DND-41 (cell line): Measurements from ENCODE around the gene FBLN1.
A peak's percentile ranks its signal among the peaks of the same experiment; 100 is the strongest.
"Not testable (repeated sequence)": the region's sequence is repeated elsewhere in the genome, so short reads cannot be mapped to it uniquely, and the experiment has no call there.

Experiments used
- ATAC-seq: fragments of 200-7000 bp; cut with Tn5 transposase; 3 replicates; pipeline ENCODE4 v1.9.1; 2021; ENCODE audit warnings: low read depth; ENCODE audit not compliant: insufficient read depth
- DNase-seq: peaks from one replicate; pipeline ENCODE4 v3.0.0-alpha.2; 2020
- H2AFZ ChIP-seq: 2 replicates; pipeline ENCODE4 v1.6.0; 2012; ENCODE audit warnings: low read depth, low read length
- H3K27ac ChIP-seq: 2 replicates; pipeline ENCODE4 v1.5.1; 2012; ENCODE audit warnings: low read length, inconsistent platforms
- H3K27me3 ChIP-seq: fragments of 200-600 bp; sonication (generic); 2 replicates; pipeline ENCODE4 v1.6.0; 2012; ENCODE audit warnings: low read length, mild to moderate bottlenecking, inconsistent platforms; ENCODE audit not compliant: insufficient read depth, poor library complexity
- H3K36me3 ChIP-seq: 2 replicates; pipeline ENCODE4 v1.5.1; 2012; ENCODE audit warnings: low read length, inconsistent platforms; ENCODE audit not compliant: insufficient read depth
- H3K4me1 ChIP-seq: 2 replicates; pipeline ENCODE4 v1.5.1; 2012; ENCODE audit warnings: mild to moderate bottlenecking, low read length; ENCODE audit not compliant: insufficient read depth
- H3K4me2 ChIP-seq: 2 replicates; pipeline ENCODE4 v1.6.0; 2012; ENCODE audit warnings: mild to moderate bottlenecking, moderate library complexity, low read length, inconsistent platforms; ENCODE audit not compliant: insufficient read depth
- H3K4me3 ChIP-seq, 2 experiments: fragments of 200-600 bp in 1 of 2; shearing (Covaris generic) in 1 of 2; 2 replicates each; pipeline ENCODE4 v1.5.1; 2012 to 2016; ENCODE audit warnings: inconsistent platforms in 2 of 2, low read length in 2 of 2, mild to moderate bottlenecking in 2 of 2, low read depth in 1 of 2, moderate library complexity in 1 of 2
- H3K79me2 ChIP-seq: 2 replicates; pipeline ENCODE4 v1.6.0; 2012; ENCODE audit warnings: low read length, inconsistent platforms; ENCODE audit not compliant: insufficient read depth
- H3K9ac ChIP-seq: 2 replicates; pipeline ENCODE4 v1.6.0; 2012; ENCODE audit warnings: low read depth, mild to moderate bottlenecking, inconsistent platforms, low read length, moderate library complexity
- H3K9me3 ChIP-seq: 2 replicates; pipeline ENCODE4 v1.5.1; 2012; ENCODE audit warnings: low read length, moderate library complexity, mild to moderate bottlenecking, inconsistent platforms; ENCODE audit not compliant: insufficient read depth, severe bottlenecking
- H4K20me1 ChIP-seq: 2 replicates; pipeline ENCODE4 v1.6.0; 2012; ENCODE audit warnings: low read length; ENCODE audit not compliant: insufficient read depth
- EZH2 ChIP-seq: IDR thresholded peaks from 3 replicates; pipeline ENCODE4 v1.6.1; 2012; ENCODE audit warnings: borderline replicate concordance, low read depth, mild to moderate bottlenecking, moderate library complexity, low read length, inconsistent platforms; ENCODE audit not compliant: severe bottlenecking
- TF ChIP-seq, protein P1 (sequence below): IDR thresholded peaks from 2 replicates; pipeline ENCODE4 v1.5.1; 2012; ENCODE audit warnings: borderline replicate concordance, low read length, moderate library complexity, mild to moderate bottlenecking; ENCODE audit not compliant: poor library complexity, severe bottlenecking; ENCODE audit errors: extremely low read depth

Gene FBLN1

GRCh38 chr22:45602004-45602733 is 99.5 kb downstream of the FBLN1 start:
- no peak for ATAC-seq
- Histone ChIP-seq H3K27ac (no peak overlapping the region), H3K9ac (no peak overlapping the region), H3K9me3 (no peaks in the 10 kb centered on the region), H3K4me1 (peaks cover 8% of the 10 kb centered on the region), H3K27me3 (peaks cover 7% of the 10 kb centered on the region), H3K4me2 (no peak overlapping the region), H3K36me3 (no peaks in the 10 kb centered on the region), H4K20me1 (0 out of 2 replicates have a peak, but pooled peaks cover 3% of the 10 kb centered on the region), H3K4me3 (no peak overlapping the region), H3K79me2 (no peaks in the 10 kb centered on the region), H2AFZ (no peak overlapping the region)
- TF ChIP-seq, protein P1, sequence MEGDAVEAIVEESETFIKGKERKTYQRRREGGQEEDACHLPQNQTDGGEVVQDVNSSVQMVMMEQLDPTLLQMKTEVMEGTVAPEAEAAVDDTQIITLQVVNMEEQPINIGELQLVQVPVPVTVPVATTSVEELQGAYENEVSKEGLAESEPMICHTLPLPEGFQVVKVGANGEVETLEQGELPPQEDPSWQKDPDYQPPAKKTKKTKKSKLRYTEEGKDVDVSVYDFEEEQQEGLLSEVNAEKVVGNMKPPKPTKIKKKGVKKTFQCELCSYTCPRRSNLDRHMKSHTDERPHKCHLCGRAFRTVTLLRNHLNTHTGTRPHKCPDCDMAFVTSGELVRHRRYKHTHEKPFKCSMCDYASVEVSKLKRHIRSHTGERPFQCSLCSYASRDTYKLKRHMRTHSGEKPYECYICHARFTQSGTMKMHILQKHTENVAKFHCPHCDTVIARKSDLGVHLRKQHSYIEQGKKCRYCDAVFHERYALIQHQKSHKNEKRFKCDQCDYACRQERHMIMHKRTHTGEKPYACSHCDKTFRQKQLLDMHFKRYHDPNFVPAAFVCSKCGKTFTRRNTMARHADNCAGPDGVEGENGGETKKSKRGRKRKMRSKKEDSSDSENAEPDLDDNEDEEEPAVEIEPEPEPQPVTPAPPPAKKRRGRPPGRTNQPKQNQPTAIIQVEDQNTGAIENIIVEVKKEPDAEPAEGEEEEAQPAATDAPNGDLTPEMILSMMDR = no peak
- no peak for TF ChIP-seq EZH2
- DNase-seq = no peak

DNA sequence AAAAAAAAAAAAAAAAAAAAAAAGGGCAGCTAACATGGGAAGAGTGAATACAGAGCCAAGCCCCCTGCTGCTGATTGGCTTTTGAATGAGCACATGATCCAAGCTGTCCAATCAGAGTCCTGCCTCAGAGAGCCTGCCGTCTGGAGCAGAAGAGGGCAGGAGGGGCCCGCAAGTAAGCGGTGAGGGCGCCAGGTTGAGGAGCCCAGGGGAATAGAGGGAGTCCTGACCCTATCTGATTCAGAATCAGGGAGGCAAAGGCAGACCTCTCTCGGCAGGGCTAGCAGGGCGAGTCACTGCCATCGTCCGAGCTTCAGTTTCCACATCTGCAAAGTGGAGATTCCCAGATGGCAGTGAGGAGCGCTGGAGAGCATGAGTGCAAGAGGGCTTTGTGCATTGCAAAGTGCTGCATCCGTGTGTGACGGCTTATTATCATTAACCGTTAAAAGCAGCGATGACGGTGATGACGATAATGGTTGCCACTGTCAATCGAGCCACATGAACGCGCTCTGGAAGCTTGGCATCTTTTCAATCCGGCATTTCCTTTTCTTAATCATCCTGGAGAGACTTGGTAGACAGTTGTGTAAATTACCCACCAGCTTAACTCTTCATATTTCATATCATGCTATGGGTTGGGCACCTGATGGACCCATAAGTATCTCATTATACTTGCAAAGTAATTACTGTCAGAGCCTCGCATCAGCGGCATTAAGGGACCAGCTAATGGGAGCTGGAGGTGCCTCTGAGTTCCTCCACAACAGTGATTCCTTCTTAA is 100.3 kb downstream of the FBLN1 start:
- Histone ChIP-seq H3K4me2 (no peak overlapping the region), H3K36me3 (no peaks in the 10 kb centered on the region), H4K20me1 (0 out of 2 replicates have a peak, but pooled peaks cover 3% of the 10 kb centered on the region), H3K4me3 (no peak overlapping the region), H2AFZ (no peak overlapping the region), H3K27ac (no peak overlapping the region), H3K79me2 (no peaks in the 10 kb centered on the region), H3K9ac (no peak overlapping the region), H3K4me1 (peaks cover 8% of the 10 kb centered on the region), H3K27me3 (peaks cover 7% of the 10 kb centered on the region), H3K9me3 (no peaks in the 10 kb centered on the region)
- ATAC-seq (peak; percentile 42; the same call in 1 of the 3 replicates), DNase-seq (peak; percentile 41)
- TF ChIP-seq, protein P1 = no peak
- no peak for TF ChIP-seq EZH2

DNA sequence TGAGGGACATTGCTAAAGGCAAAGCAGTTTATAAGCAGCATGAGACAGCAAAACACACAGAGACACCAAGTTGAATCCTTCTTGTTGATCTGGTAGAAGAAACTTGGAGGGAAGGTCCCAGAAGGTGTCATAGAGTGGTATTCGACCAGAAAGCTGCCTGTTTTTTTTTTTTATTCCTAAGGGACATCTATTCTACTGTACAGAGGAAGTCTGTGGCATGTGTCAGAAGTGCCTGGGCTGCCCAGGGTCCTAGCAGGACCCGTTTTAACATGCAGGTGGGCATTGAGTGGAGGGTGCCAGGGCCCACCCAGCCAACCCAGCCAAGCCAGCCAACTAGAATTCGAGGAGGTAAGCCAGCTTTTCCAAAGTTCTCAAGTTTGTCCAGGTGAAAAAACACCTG is 100.9 kb downstream of the FBLN1 start:
- TF ChIP-seq, protein P1 = no peak
- TF ChIP-seq EZH2 = no peak
- Histone ChIP-seq H3K9me3 (no peaks in the 10 kb centered on the region), H3K9ac (no peak overlapping the region), H3K4me1 (peaks cover 8% of the 10 kb centered on the region), H3K79me2 (no peaks in the 10 kb centered on the region), H3K27me3 (peaks cover 4% of the 10 kb centered on the region), H3K4me3 (no peak overlapping the region), H3K27ac (no peak overlapping the region), H3K36me3 (no peaks in the 10 kb centered on the region), H2AFZ (no peak overlapping the region), H3K4me2 (no peak overlapping the region), H4K20me1 (0 out of 2 replicates have a peak, but pooled peaks cover 3% of the 10 kb centered on the region)
- ATAC-seq (peak; percentile 70; the same call in 2 of the 3 replicates), DNase-seq (no peak)

DNA sequence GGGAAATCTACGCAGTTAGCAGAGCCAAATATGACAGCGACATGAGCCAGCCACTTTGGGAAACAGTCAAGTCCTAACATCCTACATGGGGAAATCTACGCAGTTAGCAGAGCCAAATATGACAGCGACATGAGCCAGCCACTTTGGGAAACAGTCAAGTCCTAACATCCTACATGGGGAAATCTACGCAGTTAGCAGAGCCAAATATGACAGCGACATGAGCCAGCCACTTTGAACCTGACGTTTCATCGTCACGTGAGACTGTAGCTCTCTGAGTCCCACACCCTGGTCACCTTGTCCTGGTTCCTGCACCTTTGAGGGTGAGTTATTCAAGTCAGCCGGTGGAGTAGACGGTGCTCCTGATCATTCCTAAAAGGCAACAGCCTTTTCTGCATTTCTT is 105.4 kb downstream of the FBLN1 start:
- not testable (repeated sequence) for H3K27ac ChIP-seq, H3K27me3 ChIP-seq, H3K4me2 ChIP-seq, H3K4me1 ChIP-seq, DNase-seq, ATAC-seq, H3K4me3 ChIP-seq, H2AFZ ChIP-seq, H3K9ac ChIP-seq, H4K20me1 ChIP-seq, H3K9me3 ChIP-seq, H3K79me2 ChIP-seq, H3K36me3 ChIP-seq
